ENCODE data around the gene BRAT1.

GRCh38 chr7:2499181-2499580, 56.1 kb downstream of the BRAT1 start:
- TF ChIP-seq CTCF (IDR thresholded peaks at IDR 0.05; ENCODE audit: low read length) (no peak), EZH2 (optimal IDR thresholded peaks at IDR 0.05; ENCODE audit: low read depth, low read length) (no peak), EZH2phosphoT487 (IDR thresholded peaks at IDR 0.05; ENCODE audit: low read length) (no peak)
